K562 (cell line): ENCODE results near the gene PLS1. TPM values are rescaled to one million over a fixed set of nuclear protein-coding genes. Genes with fewer than 3 reads are reported as not detected.

Experiments
- ATAC-seq: fragments of 200-7000 bp; cut with Tn5 transposase; 3 replicates; pipeline ENCODE4 v1.9.1; 2020; ENCODE audit warnings: moderate library complexity
- BruUV-seq: library from RNA; stranded (reverse); fragments of 400-500 nt; replicated peaks from 2 replicates; lab custom pipeline; 2021; lab: Mats Ljungman, UMichigan
- CTCF ChIA-PET: fragments of 300-600 bp; formaldehyde crosslinking; extraction: SDS; loops from one replicate; lab custom pipeline; 2021; ENCODE audit warnings: low intra/inter-chr PET ratio; lab: Yijun Ruan, JAX
- POLR2A ChIA-PET: fragments of 300-600, 350-650 bp; sonication (Branson Sonifier 250); formaldehyde crosslinking; extraction: SDS; loops from one replicate; lab custom pipeline; 2021; ENCODE audit warnings: antibody characterized with exemption, inconsistent platforms; lab: Yijun Ruan, JAX
- DNase-seq, 4 experiments: peaks; one replicate each; pipeline versions ENCODE4 v3.0.0 to v3.0.0-alpha.2; 2011 to 2018; ENCODE audit warnings: low spot score in 3 of 4, mixed read lengths in 3 of 4; ENCODE audit errors: extremely low read depth in 1 of 4
- FAIRE-seq: peaks from 2 replicates; lab custom pipeline; 2011; peaks lifted over from hg19 to GRCh38; lab: Jason Lieb, UNC
- H2AFZ ChIP-seq: 2 replicates; pipeline ENCODE4 v1.6.0; 2011; ENCODE audit warnings: low read depth, low read length, control low read depth, inconsistent platforms
- H3K27ac ChIP-seq: fragments of 200-600 bp; 3 replicates; pipeline ENCODE4 v1.8.0; 2011; ENCODE audit warnings: low read depth, mild to moderate bottlenecking, control low read depth, inconsistent platforms, low read length, moderate library complexity, mixed read lengths; ENCODE audit errors: extremely low read depth
- H3K27me3 ChIP-seq, 2 experiments: fragments of 300-600 bp in 1 of 2; 2 replicates in 1 of 2; 3 replicates in 1 of 2; pipeline versions ENCODE4 v1.6.0 to v1.8.0; 2011; ENCODE audit warnings: inconsistent platforms in 2 of 2, low read length in 2 of 2, mild to moderate bottlenecking in 1 of 2, mixed read lengths in 1 of 2, moderate library complexity in 1 of 2; ENCODE audit not compliant: control insufficient read depth in 2 of 2, insufficient read depth in 2 of 2
- H3K36me3 ChIP-seq: fragments of 300-600 bp; 3 replicates; pipeline ENCODE4 v1.8.0; 2011; ENCODE audit warnings: mild to moderate bottlenecking, low read length, inconsistent platforms; ENCODE audit not compliant: control insufficient read depth, insufficient read depth
- H3K4me1 ChIP-seq, 2 experiments: fragments of 200-600 bp in 1 of 2; replicated peaks in 1 of 2; 2 replicates in 1 of 2; 3 replicates in 1 of 2; pipeline versions ENCODE4 v1.5.1 to v1.8.0; 2011; ENCODE audit warnings: inconsistent platforms in 2 of 2, low read length in 2 of 2, mild to moderate bottlenecking in 1 of 2, mixed read lengths in 1 of 2, moderate library complexity in 1 of 2; ENCODE audit not compliant: control insufficient read depth in 2 of 2, insufficient read depth in 2 of 2
- H3K4me2 ChIP-seq: 2 replicates; pipeline ENCODE4 v1.6.1; 2011; ENCODE audit warnings: low read length, control low read depth, inconsistent platforms, mixed read lengths; ENCODE audit not compliant: insufficient read depth
- H3K4me3 ChIP-seq: fragments of 200-600 bp; sonication (generic), shearing (Covaris generic); 2 replicates; pipeline ENCODE4 v1.5.1; 2016; ENCODE audit warnings: control low read depth, inconsistent platforms
- H3K79me2 ChIP-seq: fragments of 200-600 bp; 3 replicates; pipeline ENCODE4 v1.8.0; 2011; ENCODE audit warnings: low read length, inconsistent platforms; ENCODE audit not compliant: control insufficient read depth, insufficient read depth
- H3K9ac ChIP-seq, 2 experiments: 2 replicates each; pipeline versions ENCODE4 v1.6.0 to v1.6.1; 2011; ENCODE audit warnings: low read depth in 2 of 2, low read length in 2 of 2, control low read depth in 1 of 2, inconsistent platforms in 1 of 2, mild to moderate bottlenecking in 1 of 2, mixed read lengths in 1 of 2; ENCODE audit not compliant: insufficient read depth in 1 of 2
- H3K9me1 ChIP-seq: one replicate; pipeline ENCODE4 v1.6.0; 2011; ENCODE audit warnings: inconsistent platforms, mild to moderate bottlenecking, low read length, moderate library complexity; ENCODE audit not compliant: control insufficient read depth, insufficient read depth
- H3K9me3 ChIP-seq: replicated peaks from 2 replicates; pipeline ENCODE4 v1.5.1; 2011; ENCODE audit warnings: low read depth, low read length, inconsistent platforms; ENCODE audit not compliant: control insufficient read depth, insufficient read depth
- H4K20me1 ChIP-seq: replicated peaks from 2 replicates; pipeline ENCODE4 v1.6.1; 2011; ENCODE audit warnings: low read length, inconsistent platforms, mixed read lengths; ENCODE audit not compliant: control insufficient read depth, insufficient read depth
- EHMT2 ChIP-seq: fragments of 450-650 bp; IDR thresholded peaks from 2 replicates; pipeline ENCODE4 v1.6.1; 2018; ENCODE audit warnings: antibody characterized with exemption
- PRMT5 ChIP-seq: sonication (generic); formaldehyde crosslinking; IDR thresholded peaks from 2 replicates; pipeline ENCODE4 v1.5.0; 2020; ENCODE audit warnings: missing genetic modification reagents
- ZNF512 ChIP-seq: IDR thresholded peaks from 2 replicates; pipeline ENCODE4 v1.6.1; 2016; ENCODE audit warnings: missing genetic modification characterization, missing compliant biosample characterization
- WGBS: fragments of 100-300 bp; shearing (Covaris generic); methylation state at CpG from one replicate; pipeline ENCODE4 v1.1.6; 2016; ENCODE audit warnings: low coverage, mixed read lengths; ENCODE audit not compliant: insufficient coverage; ENCODE audit errors: missing lambda C conversion rate; 5-methylcytosine and 5-hydroxymethylcytosine counted together
- in situ Hi-C: fragments of 300-500 bp; cut with MboI; formaldehyde crosslinking; loops from 4 replicates; pipeline ENCODE4 v1.15.0; 2018; ENCODE audit warnings: inconsistent platforms, mixed read lengths
- intact Hi-C: fragments of 100-400 bp; cut with micrococcal nuclease; formaldehyde crosslinking; loops from 2 replicates; pipeline ENCODE4 v1.14.2; 2022
- polyA plus RNA-seq, 8 experiments: library from polyadenylated mRNA; depleted of rRNA in 4 of 8; stranded (reverse) in 5 of 8; unstranded in 3 of 8; fragments of >200 nt; fragmentation: Nextera tagmentation in 2 of 8; fragmentation: Illumina TruSeq in 1 of 8; extraction: Ambion mirVana in 2 of 8; extraction: Trizol in 1 of 8; gene quantifications; 2 replicates each; pipeline versions ENCODE4 v1.2.1 to v1.2.3, GENCODE V29; 2011 to 2014; ENCODE audit warnings: inconsistent platforms in 1 of 8, missing spikeins in 1 of 8
- total RNA-seq, 7 experiments: library from RNA; depleted of rRNA in 6 of 7; stranded (reverse); fragments of >200 nt in 6 of 7; fragmentation: Illumina TruSeq in 2 of 7; extraction: Trizol in 2 of 7; gene quantifications; 2 replicates each; pipeline versions ENCODE4 v1.2.1 to v1.2.3, GENCODE V29; 2011 to 2021; ENCODE audit warnings: low replicate concordance in 1 of 7

Gene PLS1
- total and polyA plus RNA-seq, 9 of the 15 experiments (the other 6 are each of a cell fraction or from before 2014, with no cell fraction given), result 6.1 to 21.3 (median 13.0) TPM

- DNase-seq (no peak), FAIRE-seq (no peak), ATAC-seq (no peak)
- H3K79me2 ChIP-seq, result peaks cover 5% of the 10 kb centered on the region; the same call in 2 of the 3 replicates
- H3K4me3 ChIP-seq, result no peak overlapping the region
- ChIA-PET CTCF (no interaction called here), POLR2A (no interaction called here)
- peaks cover 4 to 16% of the 10 kb centered on the region in 2 experiments; a peak in 3 of 5 replicates for H3K4me1 ChIP-seq
- H3K9me3 ChIP-seq, result no peaks in the 10 kb centered on the region
- no peak for TF ChIP-seq PRMT5 (CRISPR knock-in tag)
- TF ChIP-seq EHMT2, result no peak
- TF ChIP-seq ZNF512 (tag), result no peak
- no peaks in the 10 kb centered on the region for H4K20me1 ChIP-seq
- in situ Hi-C loops (no loop called here), intact Hi-C loops (no loop called here)
- no peaks in the 10 kb centered on the region; the same call in 2 of the 3 replicates for H3K36me3 ChIP-seq
- H3K9me1 ChIP-seq, result no peaks in the 10 kb centered on the region
- WGBS, result 86% methylated on average over 2 of the region's 3 CpGs
- no peak overlapping the region for H2AFZ ChIP-seq
- BruUV-seq, result no TSS peak
- H3K27me3 ChIP-seq, result no peaks in the 10 kb centered on the region
- no peak overlapping the region for H3K4me2 ChIP-seq
- no peak overlapping the region for H3K9ac ChIP-seq
- H3K27ac ChIP-seq, result no peak overlapping the region
Measured at GRCh38 chr3:142648950-142649349, 52.8 kb downstream of the PLS1 start.
